Stimulated activated naive CD8-positive, alpha-beta T cell treated with anti-CD3 and anti-CD28 coated beads, Interleukin-15, amount 100 ng/mL, for 72 hours (primary cell): ENCODE data around the gene SEPTIN5.
"Not testable (repeated sequence)": the region's sequence is repeated elsewhere in the genome, so short reads cannot be mapped to it uniquely, and the experiment has no call there.

Experiments used
- ATAC-seq: fragments of 150-1000 bp; cut with Tn5 transposase; 2 replicates; pipeline ENCODE4 v1.10.0; 2021; ENCODE audit warnings: mild to moderate bottlenecking, moderate library complexity
- DNase-seq, 2 donors: peaks; one replicate each; pipeline ENCODE4 v3.0.0; 2021 to 2022
- H3K27ac Mint-ChIP-seq, 2 donors: one replicate each; pipeline ENCODE4 v1.8.0; 2022; ENCODE audit warnings: mild to moderate bottlenecking in 2 of 2, mixed read lengths in 2 of 2, moderate library complexity in 2 of 2
- H3K27me3 Mint-ChIP-seq: one replicate; pipeline ENCODE4 v1.8.0; 2022; ENCODE audit warnings: mixed read lengths
- H3K4me1 Mint-ChIP-seq: one replicate; pipeline ENCODE4 v1.8.0; 2022; ENCODE audit warnings: mild to moderate bottlenecking, mixed read lengths
- H3K4me3 Mint-ChIP-seq, 2 donors: one replicate each; pipeline ENCODE4 v1.8.0; 2022; ENCODE audit warnings: mild to moderate bottlenecking in 2 of 2, mixed read lengths in 2 of 2, moderate library complexity in 1 of 2
- H3K9me3 Mint-ChIP-seq, 2 donors: one replicate each; pipeline ENCODE4 v1.8.0; 2022; ENCODE audit warnings: mixed read lengths in 2 of 2

The SEPTIN5 gene

GRCh38 chr22:19676437-19676836 is 37.9 kb upstream of the SEPTIN5 start:
- H3K4me3 Mint-ChIP-seq, H3K4me1 Mint-ChIP-seq, DNase-seq, H3K9me3 Mint-ChIP-seq, ATAC-seq: not testable (repeated sequence)
- Mint-ChIP-seq H3K27me3 (peaks cover 41% of the 10 kb centered on the region), H3K27ac (peak overlapping the region in 1 of 2 donors; percentile 48)

DNA sequence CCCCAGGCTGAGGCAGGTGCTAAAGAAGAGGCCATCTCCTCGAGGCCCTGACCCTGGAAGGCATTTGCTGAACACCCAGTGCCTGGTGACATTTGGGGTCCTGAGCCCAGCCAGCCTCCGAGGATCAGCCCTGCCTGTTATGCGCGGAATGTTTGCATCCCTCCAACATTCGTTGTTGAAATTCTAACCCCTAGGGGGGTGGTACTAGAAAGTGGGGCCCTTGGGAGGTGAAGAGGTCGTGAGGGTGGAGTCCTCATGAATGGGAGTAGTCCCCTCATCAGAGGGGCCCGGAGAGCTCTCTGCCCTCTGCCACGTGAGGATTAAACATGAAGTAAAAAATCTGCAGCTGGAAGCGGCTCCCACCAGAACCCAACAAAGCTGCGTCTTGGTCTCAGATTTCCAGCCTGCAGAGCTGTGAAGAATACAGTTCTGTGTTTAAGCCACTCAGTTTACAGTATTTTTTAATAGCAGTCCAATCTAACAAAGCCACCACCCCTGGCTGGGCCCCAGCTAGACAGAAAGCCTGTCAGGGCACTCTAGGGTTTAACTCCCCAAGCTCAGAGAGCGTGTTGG is 35.3 kb upstream of the SEPTIN5 start:
- no peak for DNase-seq

GRCh38 chr22:19679522-19680101 is 34.7 kb upstream of the SEPTIN5 start:
- H3K27me3 Mint-ChIP-seq: peaks cover 56% of the 10 kb centered on the region
- H3K4me1 Mint-ChIP-seq: peaks cover 6% of the 10 kb centered on the region
- peaks cover 0 to 7% of the 10 kb centered on the region in 2 donors for H3K9me3 Mint-ChIP-seq
- no peak overlapping the region for H3K4me3 Mint-ChIP-seq
- no peak overlapping the region for H3K27ac Mint-ChIP-seq
- ATAC-seq: no peak
- DNase-seq: peak; percentile 31 to 39

More for the DNA sequence above, 35.3 kb upstream of the SEPTIN5 start:
- no peak overlapping the region for H3K27ac Mint-ChIP-seq
- H3K4me1 Mint-ChIP-seq: peaks cover 6% of the 10 kb centered on the region
- H3K27me3 Mint-ChIP-seq: peaks cover 56% of the 10 kb centered on the region
- no peak for ATAC-seq
- H3K4me3 Mint-ChIP-seq: no peak overlapping the region
- peaks cover 0 to 7% of the 10 kb centered on the region in 2 donors for H3K9me3 Mint-ChIP-seq

DNA sequence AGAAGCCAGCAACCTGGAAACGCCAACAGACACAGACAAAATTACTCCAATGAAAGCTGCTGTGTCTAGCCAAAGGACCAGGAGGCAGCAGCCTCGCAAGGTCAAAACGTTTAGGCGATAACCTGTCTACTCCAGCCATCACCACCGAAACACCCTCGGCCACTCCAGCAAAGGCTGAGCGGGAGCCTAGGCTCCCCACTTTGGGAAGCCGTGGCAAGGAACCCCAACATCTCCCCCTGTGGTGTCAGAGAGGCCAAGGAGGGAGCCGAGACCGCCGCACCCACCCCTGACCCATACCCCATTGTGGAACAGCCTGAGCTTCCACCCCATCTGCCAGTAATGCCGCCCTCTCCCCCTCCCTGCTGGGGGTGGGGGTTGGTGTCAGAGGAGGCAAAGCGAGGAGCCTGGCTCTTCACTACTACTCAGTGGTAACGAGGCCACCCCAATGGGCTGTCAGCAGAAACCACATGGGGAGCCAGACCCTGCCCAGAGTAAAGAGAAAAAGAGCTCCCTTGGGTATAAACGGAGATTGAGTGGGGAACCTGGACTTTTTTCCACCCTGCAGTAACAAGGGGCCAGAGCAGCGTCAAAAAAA is 33.9 kb upstream of the SEPTIN5 start:
- H3K4me1 Mint-ChIP-seq: peaks cover 6% of the 10 kb centered on the region
- ATAC-seq: no peak
- peaks cover 53% of the 10 kb centered on the region for H3K27me3 Mint-ChIP-seq
- peaks cover 0 to 7% of the 10 kb centered on the region in 2 donors for H3K9me3 Mint-ChIP-seq
- DNase-seq: no peak
- H3K4me3 Mint-ChIP-seq: no peak overlapping the region
- H3K27ac Mint-ChIP-seq: peak overlapping the region in 1 of 2 donors; percentile 68

- H3K4me1 Mint-ChIP-seq: peaks cover 6% of the 10 kb centered on the region
- DNase-seq: no peak
- ATAC-seq: peak; percentile 45
- H3K9me3 Mint-ChIP-seq: peaks cover 0 to 7% of the 10 kb centered on the region in 2 donors
- H3K27ac Mint-ChIP-seq: peak overlapping the region in 1 of 2 donors; percentile 70
- peaks cover 53% of the 10 kb centered on the region for H3K27me3 Mint-ChIP-seq
- H3K4me3 Mint-ChIP-seq: no peak overlapping the region
Observed at GRCh38 chr22:19680911-19681862, 33.1 kb upstream of the SEPTIN5 start.

DNA sequence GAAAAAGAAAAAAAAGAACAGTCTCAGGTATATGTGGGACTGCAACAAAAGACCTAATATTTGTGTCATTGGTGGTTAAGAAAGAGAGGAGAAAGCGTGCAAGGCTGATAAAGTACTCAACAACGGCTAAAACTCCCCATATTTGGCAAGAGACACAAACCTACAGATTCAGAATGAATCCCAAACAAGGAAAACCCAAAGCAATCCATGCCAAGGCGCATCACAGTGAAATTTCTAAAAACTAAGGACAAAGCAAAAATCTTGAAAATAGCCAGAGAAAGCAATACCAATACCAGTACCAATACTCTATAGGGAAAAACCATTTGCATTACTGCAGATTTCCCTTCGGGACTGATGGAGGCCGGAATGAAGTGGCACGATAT is 32.4 kb upstream of the SEPTIN5 start:
- DNase-seq (no peak), ATAC-seq (no peak)
- H3K9me3 Mint-ChIP-seq: peaks cover 0 to 7% of the 10 kb centered on the region in 2 donors
- peaks cover 53% of the 10 kb centered on the region for H3K27me3 Mint-ChIP-seq
- no peak overlapping the region for H3K4me3 Mint-ChIP-seq
- H3K27ac Mint-ChIP-seq: peak overlapping the region in 1 of 2 donors; percentile 70
- peaks cover 6% of the 10 kb centered on the region for H3K4me1 Mint-ChIP-seq

GRCh38 chr22:19686946-19687345 is 27.4 kb upstream of the SEPTIN5 start:
- H3K27me3 Mint-ChIP-seq: peaks cover 31% of the 10 kb centered on the region
- H3K4me3 Mint-ChIP-seq: no peak overlapping the region
- no peaks in the 10 kb centered on the region for H3K9me3 Mint-ChIP-seq
- no peaks in the 10 kb centered on the region for H3K4me1 Mint-ChIP-seq
- no peak for ATAC-seq
- no peak overlapping the region for H3K27ac Mint-ChIP-seq
- DNase-seq: no peak

DNA sequence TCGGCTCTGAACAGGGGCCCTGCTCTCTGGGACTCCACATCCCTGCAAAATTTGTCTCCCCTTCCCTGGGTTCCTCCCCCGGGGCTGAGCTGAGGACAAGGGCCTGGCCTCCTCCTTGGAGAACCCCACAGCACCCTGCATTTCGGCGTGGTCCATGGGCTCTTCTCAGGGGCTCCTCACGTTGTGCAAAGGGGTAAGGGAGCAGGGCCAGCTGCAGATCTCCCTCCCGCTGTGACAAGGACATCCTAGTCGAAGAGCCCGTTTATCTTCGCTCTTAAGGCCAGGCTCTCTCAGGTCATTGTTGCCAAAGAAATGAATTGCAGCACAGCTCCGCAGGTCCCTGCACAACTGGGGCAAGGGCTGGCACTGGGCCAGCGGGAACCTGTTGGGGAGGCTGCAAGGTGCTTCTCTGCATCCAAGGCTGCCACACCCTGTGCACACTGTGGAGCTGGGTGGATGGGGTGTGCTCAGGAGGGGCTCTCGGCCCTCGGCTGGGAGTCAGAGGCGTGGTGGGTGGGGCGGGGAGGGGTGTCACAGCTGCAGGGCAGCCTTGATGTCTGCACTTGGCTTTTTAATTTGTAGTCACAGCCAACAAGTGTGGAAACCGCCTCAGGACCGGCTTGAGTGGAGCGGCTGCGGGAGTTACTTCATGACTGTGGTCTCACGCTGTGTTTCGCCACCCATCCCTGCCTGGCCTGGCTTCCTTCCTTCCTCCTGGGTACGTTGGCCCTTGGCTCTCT is 26.6 kb upstream of the SEPTIN5 start:
- Mint-ChIP-seq H3K9me3 (no peaks in the 10 kb centered on the region), H3K27ac (no peak overlapping the region), H3K27me3 (peaks cover 23% of the 10 kb centered on the region), H3K4me3 (no peak overlapping the region), H3K4me1 (no peaks in the 10 kb centered on the region)
- no peak for ATAC-seq
- no peak for DNase-seq

GRCh38 chr22:19688301-19689290 is 25.7 kb upstream of the SEPTIN5 start:
- no peak overlapping the region for H3K4me3 Mint-ChIP-seq
- H3K9me3 Mint-ChIP-seq: no peaks in the 10 kb centered on the region
- ATAC-seq (no peak), DNase-seq (no peak)
- peaks cover 17% of the 10 kb centered on the region for H3K27me3 Mint-ChIP-seq
- no peak overlapping the region for H3K27ac Mint-ChIP-seq
- H3K4me1 Mint-ChIP-seq: no peaks in the 10 kb centered on the region

DNA sequence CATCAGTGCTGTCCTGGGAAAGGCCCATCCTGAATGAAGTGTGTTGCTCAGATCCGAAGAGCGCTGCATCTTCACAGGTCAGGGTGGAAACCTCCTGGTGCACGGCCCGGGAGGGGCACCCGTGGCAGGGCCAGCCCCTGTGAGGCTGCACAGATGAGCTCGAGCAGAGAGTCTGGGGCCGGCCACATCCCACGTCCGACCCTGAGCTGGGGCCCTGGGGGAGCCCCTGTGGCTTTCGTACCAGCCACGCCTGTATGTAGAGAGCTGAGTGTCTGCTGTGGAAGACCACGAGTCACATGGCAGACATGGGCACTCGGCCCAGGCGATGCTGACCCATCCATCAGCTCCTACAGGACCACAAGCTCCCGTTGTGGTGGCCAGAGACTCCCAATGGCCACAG is 24.9 kb upstream of the SEPTIN5 start:
- ATAC-seq (peak; percentile 64), DNase-seq (no peak)
- Mint-ChIP-seq H3K27ac (no peak overlapping the region), H3K27me3 (peaks cover 9% of the 10 kb centered on the region), H3K9me3 (no peaks in the 10 kb centered on the region), H3K4me3 (no peak overlapping the region), H3K4me1 (no peaks in the 10 kb centered on the region)

GRCh38 chr22:19691007-19691720 is 23.1 kb upstream of the SEPTIN5 start:
- Mint-ChIP-seq H3K4me3 (no peak overlapping the region), H3K27me3 (peaks cover 8% of the 10 kb centered on the region), H3K9me3 (no peaks in the 10 kb centered on the region), H3K4me1 (no peaks in the 10 kb centered on the region), H3K27ac (no peak overlapping the region)
- ATAC-seq (no peak), DNase-seq (no peak)

- H3K27me3 Mint-ChIP-seq: peaks cover 8% of the 10 kb centered on the region
- no peak for ATAC-seq
- no peak for DNase-seq
- H3K9me3 Mint-ChIP-seq: no peaks in the 10 kb centered on the region
- H3K27ac Mint-ChIP-seq: no peak overlapping the region
- no peak overlapping the region for H3K4me3 Mint-ChIP-seq
- no peaks in the 10 kb centered on the region for H3K4me1 Mint-ChIP-seq
Observed at GRCh38 chr22:19691721-19692341, 22.5 kb upstream of the SEPTIN5 start.

DNA sequence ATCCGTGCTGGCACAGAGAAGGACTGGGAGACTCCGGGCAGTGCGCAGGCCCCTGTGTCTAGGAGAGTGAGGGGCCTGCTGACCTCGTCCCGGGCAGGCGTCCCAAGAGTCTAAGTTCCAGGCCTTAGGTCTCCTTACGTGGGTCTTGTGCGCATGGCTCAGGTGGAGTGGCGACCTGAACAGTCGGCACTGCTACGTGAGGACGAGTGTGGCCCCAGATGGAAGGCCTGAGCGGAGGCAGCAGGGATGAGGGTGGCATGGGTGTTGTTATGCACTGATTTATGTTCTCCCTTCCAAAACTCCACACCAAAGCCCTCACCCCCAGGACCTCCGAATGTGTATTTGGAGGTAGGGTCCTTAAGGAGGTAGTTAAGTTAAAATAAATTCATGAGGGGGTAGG is 20.7 kb upstream of the SEPTIN5 start:
- no peaks in the 10 kb centered on the region for H3K9me3 Mint-ChIP-seq

More for the DNA sequence above, 20.7 kb upstream of the SEPTIN5 start:
- ATAC-seq: no peak
- Mint-ChIP-seq H3K4me3 (no peak overlapping the region), H3K27ac (peak overlapping the region in 1 of 2 donors; percentile 89), H3K27me3 (peaks cover 8% of the 10 kb centered on the region), H3K4me1 (no peaks in the 10 kb centered on the region)
- no peak for DNase-seq
